HG03045 (cell line): ENCODE measurements around the gene TSEN15.
A peak's percentile ranks its signal among the peaks of the same experiment; 100 is the strongest.

ENCODE experiments used
- ATAC-seq: cut with Tn5 transposase; IDR thresholded peaks from one replicate; pipeline ENCODE4 v1.9.1; 2021; ENCODE audit warnings: mild to moderate bottlenecking, moderate library complexity; ENCODE audit not compliant: unreplicated experiment

Gene TSEN15

GRCh38 chr1:184051485-184052193 lies at the start of gene TSEN15:
Gene TSEN15, plus strand, starts transcription at chr1:184051730. Its CDS starts 26 bp downstream, at chr1:184051756.
- peak; percentile 98 for ATAC-seq

- no peak for ATAC-seq
Measured at GRCh38 chr1:184002071-184002470, 49.5 kb upstream of the TSEN15 start.

GRCh38 chr1:184004935-184005334 lies 46.6 kb upstream of the TSEN15 start:
- ATAC-seq: no peak

- no peak for ATAC-seq
Measured at GRCh38 chr1:184005506-184005905, 46.0 kb upstream of the TSEN15 start.

- no peak for ATAC-seq
Measured at GRCh38 chr1:184010788-184011187, 40.7 kb upstream of the TSEN15 start.

GRCh38 chr1:184012187-184012586 lies 39.3 kb upstream of the TSEN15 start:
- no peak for ATAC-seq

- ATAC-seq: no peak
Measured at GRCh38 chr1:184014271-184014670, 37.3 kb upstream of the TSEN15 start.

GRCh38 chr1:184016169-184016568 lies 35.4 kb upstream of the TSEN15 start:
- no peak for ATAC-seq

- no peak for ATAC-seq
Measured at GRCh38 chr1:184017306-184017705, 34.2 kb upstream of the TSEN15 start.

- no peak for ATAC-seq
Measured at GRCh38 chr1:184018622-184019021, 32.9 kb upstream of the TSEN15 start.

GRCh38 chr1:184019069-184019468 lies 32.5 kb upstream of the TSEN15 start:
- ATAC-seq: no peak

- no peak for ATAC-seq
Measured at GRCh38 chr1:184019506-184019905, 32.0 kb upstream of the TSEN15 start.

- no peak for ATAC-seq
Measured at GRCh38 chr1:184020328-184020727, 31.2 kb upstream of the TSEN15 start.

GRCh38 chr1:184020855-184021254 lies 30.7 kb upstream of the TSEN15 start:
- ATAC-seq: no peak

- no peak for ATAC-seq
Measured at GRCh38 chr1:184021728-184022127, 29.8 kb upstream of the TSEN15 start.

- no peak for ATAC-seq
Measured at GRCh38 chr1:184022668-184023067, 28.9 kb upstream of the TSEN15 start.

- ATAC-seq: no peak
Measured at GRCh38 chr1:184023171-184023570, 28.4 kb upstream of the TSEN15 start.

GRCh38 chr1:184025242-184025675 lies 26.3 kb upstream of the TSEN15 start:
- no peak for ATAC-seq

- no peak for ATAC-seq
Measured at GRCh38 chr1:184027826-184028695, 23.5 kb upstream of the TSEN15 start.

GRCh38 chr1:184028854-184029623 lies 22.5 kb upstream of the TSEN15 start:
- ATAC-seq: no peak

- no peak for ATAC-seq
Measured at GRCh38 chr1:184030433-184031091, 21.0 kb upstream of the TSEN15 start.
